HG03066 (cell line): ENCODE measurements around the gene BCL11A.

Source experiments
- ATAC-seq: cut with Tn5 transposase; IDR thresholded peaks from one replicate; pipeline ENCODE4 v1.9.1; 2021; ENCODE audit warnings: low read depth; ENCODE audit not compliant: unreplicated experiment

Gene BCL11A

GRCh38 chr2:60548311-60548710, 5.1 kb downstream of the BCL11A start:
- ATAC-seq: no peak

GRCh38 chr2:60547841-60548240, 5.6 kb downstream of the BCL11A start:
- ATAC-seq: no peak

- no peak for ATAC-seq
These were observed 6.6 kb downstream of the BCL11A start for GRCh38 chr2:60546756-60547420.

GRCh38 chr2:60544954-60545560, 8.4 kb downstream of the BCL11A start:
- no peak for ATAC-seq

GRCh38 chr2:60544062-60544461, 9.4 kb downstream of the BCL11A start:
- no peak for ATAC-seq

GRCh38 chr2:60541056-60541651, 12.3 kb downstream of the BCL11A start:
- no peak for ATAC-seq

GRCh38 chr2:60540074-60540473, 13.4 kb downstream of the BCL11A start:
- ATAC-seq: no peak

- no peak for ATAC-seq
These were observed 14.3 kb downstream of the BCL11A start for GRCh38 chr2:60539140-60539539.

GRCh38 chr2:60538101-60538500, 15.4 kb downstream of the BCL11A start:
- ATAC-seq: no peak

- ATAC-seq: no peak
These were observed 16.7 kb downstream of the BCL11A start for GRCh38 chr2:60536746-60537145.

GRCh38 chr2:60535685-60536312, 17.7 kb downstream of the BCL11A start:
- ATAC-seq: peak; percentile 72

- no peak for ATAC-seq
These were observed 18.4 kb downstream of the BCL11A start for GRCh38 chr2:60534892-60535684.

GRCh38 chr2:60534052-60534685, 19.3 kb downstream of the BCL11A start:
- no peak for ATAC-seq

- no peak for ATAC-seq
These were observed 20.1 kb downstream of the BCL11A start for GRCh38 chr2:60533101-60534051.

GRCh38 chr2:60532421-60532820, 21.0 kb downstream of the BCL11A start:
- ATAC-seq: no peak

GRCh38 chr2:60531701-60532133, 21.7 kb downstream of the BCL11A start:
- ATAC-seq: no peak

GRCh38 chr2:60530660-60531281, 22.7 kb downstream of the BCL11A start:
- ATAC-seq: peak; percentile 67

- ATAC-seq: no peak
These were observed 23.4 kb downstream of the BCL11A start for GRCh38 chr2:60529785-60530627.
